HEK293T (cell line): ENCODE measurements around the gene GABRB3.

Experiments used
- ARNT ChIP-seq: fragments of 450-650 bp; IDR thresholded peaks from 2 replicates; pipeline ENCODE4 v1.6.1; 2017; ENCODE audit warnings: mild to moderate bottlenecking
- BHLHE40 ChIP-seq: fragments of 450-650 bp; IDR thresholded peaks from 2 replicates; pipeline ENCODE4 v1.6.1; 2016; ENCODE audit warnings: mild to moderate bottlenecking, moderate library complexity, borderline replicate concordance
- CTBP1 ChIP-seq: fragments of 450-650 bp; IDR thresholded peaks from 2 replicates; pipeline ENCODE4 v1.6.1; 2016; ENCODE audit warnings: borderline replicate concordance
- ELF4 ChIP-seq: fragments of 450-650 bp; IDR thresholded peaks from 2 replicates; pipeline ENCODE4 v1.6.1; 2017; ENCODE audit warnings: antibody characterized with exemption
- FOXA1 ChIP-seq: fragments of 450-650 bp; IDR thresholded peaks from 2 replicates; pipeline ENCODE4 v1.6.1; 2016; ENCODE audit warnings: mild to moderate bottlenecking
- FOXK2 ChIP-seq: fragments of 450-650 bp; IDR thresholded peaks from 2 replicates; pipeline ENCODE4 v1.6.1; 2016; ENCODE audit warnings: mild to moderate bottlenecking
- FOXM1 ChIP-seq: fragments of 450-650 bp; IDR thresholded peaks from 2 replicates; pipeline ENCODE4 v1.6.1; 2017; ENCODE audit warnings: mild to moderate bottlenecking, borderline replicate concordance
- NFRKB ChIP-seq: fragments of 450-650 bp; IDR thresholded peaks from 2 replicates; pipeline ENCODE4 v1.6.1; 2016; ENCODE audit warnings: mild to moderate bottlenecking, moderate library complexity
- SP1 ChIP-seq: fragments of 450-650 bp; IDR thresholded peaks from 2 replicates; pipeline ENCODE4 v1.6.1; 2017
- SUZ12 ChIP-seq: fragments of 450-650 bp; IDR thresholded peaks from 2 replicates; pipeline ENCODE4 v1.6.1; 2016; ENCODE audit warnings: mild to moderate bottlenecking
- ZNF384 ChIP-seq: fragments of 450-650 bp; IDR thresholded peaks from 2 replicates; pipeline ENCODE4 v1.6.1; 2016
- TF ChIP-seq, protein P1 (sequence below): fragments of 450-650 bp; IDR thresholded peaks from 2 replicates; pipeline ENCODE4 v1.6.1; 2016

DNA sequence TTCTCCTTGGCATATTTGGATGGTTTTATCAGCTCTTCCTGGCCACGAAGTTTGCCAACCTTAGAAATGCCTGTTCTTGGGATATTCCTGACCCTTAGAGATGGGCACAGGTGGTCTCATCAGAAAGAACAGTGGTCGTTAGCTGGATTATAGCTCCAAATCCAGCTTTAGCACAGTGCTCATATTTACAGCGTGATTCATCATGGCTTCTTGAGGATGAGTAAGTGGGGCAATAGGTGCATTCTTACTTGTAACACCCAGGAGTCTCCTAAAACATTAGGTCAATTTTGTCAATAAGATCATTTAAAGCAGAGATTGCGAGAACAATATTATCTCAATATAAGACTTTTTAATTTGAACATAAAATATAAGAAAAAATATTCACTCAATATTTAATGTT, 191.9 kb downstream of the GABRB3 start:
- no peak for TF ChIP-seq FOXM1
- no peak for TF ChIP-seq CTBP1
- TF ChIP-seq ZNF384: no peak
- no peak for TF ChIP-seq SP1
- no peak for TF ChIP-seq ARNT
- no peak for TF ChIP-seq FOXK2
- TF ChIP-seq, protein P1, sequence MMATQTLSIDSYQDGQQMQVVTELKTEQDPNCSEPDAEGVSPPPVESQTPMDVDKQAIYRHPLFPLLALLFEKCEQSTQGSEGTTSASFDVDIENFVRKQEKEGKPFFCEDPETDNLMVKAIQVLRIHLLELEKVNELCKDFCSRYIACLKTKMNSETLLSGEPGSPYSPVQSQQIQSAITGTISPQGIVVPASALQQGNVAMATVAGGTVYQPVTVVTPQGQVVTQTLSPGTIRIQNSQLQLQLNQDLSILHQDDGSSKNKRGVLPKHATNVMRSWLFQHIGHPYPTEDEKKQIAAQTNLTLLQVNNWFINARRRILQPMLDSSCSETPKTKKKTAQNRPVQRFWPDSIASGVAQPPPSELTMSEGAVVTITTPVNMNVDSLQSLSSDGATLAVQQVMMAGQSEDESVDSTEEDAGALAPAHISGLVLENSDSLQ: no peak
- TF ChIP-seq SUZ12: no peak
- TF ChIP-seq BHLHE40: no peak
- TF ChIP-seq NFRKB: no peak
- TF ChIP-seq ELF4: no peak
- TF ChIP-seq FOXA1: no peak
